NCI-H2029 treated with DMSO at 0.1 percent for 48 hours (cell line): Measurements from ENCODE around the gene LIMK1.
"Not testable (repeated sequence)": the region's sequence is repeated elsewhere in the genome, so short reads cannot be mapped to it uniquely, and the experiment has no call there.

Experiments
- DNase-seq: peaks from one replicate; lab custom pipeline; 2025; lab: John Stamatoyannopoulos, UW

The LIMK1 gene

GRCh38 chr7:74126220-74126880, 42.7 kb downstream of the LIMK1 start:
- no peak for DNase-seq

- DNase-seq: no peak
These were observed 46.3 kb downstream of the LIMK1 start for GRCh38 chr7:74129887-74130286.

GRCh38 chr7:74130518-74130917, 46.9 kb downstream of the LIMK1 start:
- no peak for DNase-seq

- no peak for DNase-seq
These were observed 50.6 kb downstream of the LIMK1 start for GRCh38 chr7:74134117-74134620.

GRCh38 chr7:74138334-74138867, 54.8 kb downstream of the LIMK1 start:
- no peak for DNase-seq

- DNase-seq: no peak
These were observed 55.6 kb downstream of the LIMK1 start for GRCh38 chr7:74138945-74139843.

- no peak for DNase-seq
These were observed 58.1 kb downstream of the LIMK1 start for GRCh38 chr7:74141705-74142104.

- no peak for DNase-seq
These were observed 59.8 kb downstream of the LIMK1 start for GRCh38 chr7:74143383-74143782.

GRCh38 chr7:74148491-74148890, 64.9 kb downstream of the LIMK1 start:
- no peak for DNase-seq

- DNase-seq: no peak
These were observed 65.5 kb downstream of the LIMK1 start for GRCh38 chr7:74149071-74149470.

GRCh38 chr7:74149603-74150002, 66.0 kb downstream of the LIMK1 start:
- no peak for DNase-seq

GRCh38 chr7:74153736-74154135, 70.1 kb downstream of the LIMK1 start:
- DNase-seq: no peak

- no peak for DNase-seq
These were observed 72.3 kb downstream of the LIMK1 start for GRCh38 chr7:74155810-74156395.

GRCh38 chr7:74157605-74158004, 74.0 kb downstream of the LIMK1 start:
- no peak for DNase-seq

- DNase-seq: no peak
These were observed 81.4 kb downstream of the LIMK1 start for GRCh38 chr7:74164985-74165456.

- no peak for DNase-seq
These were observed 82.4 kb downstream of the LIMK1 start for GRCh38 chr7:74165867-74166593.

GRCh38 chr7:74167324-74167723, 83.7 kb downstream of the LIMK1 start:
- DNase-seq: not testable (repeated sequence)
